GM19023 (cell line): ENCODE measurements around the gene LRRC56.

Source experiments
- ATAC-seq: cut with Tn5 transposase; IDR thresholded peaks from one replicate; pipeline ENCODE4 v1.9.1; 2021; ENCODE audit warnings: mild to moderate bottlenecking, moderate library complexity; ENCODE audit not compliant: unreplicated experiment

The LRRC56 gene

GRCh38 chr11:557328-558132, 20.2 kb downstream of the LRRC56 start:
- no peak for ATAC-seq

DNA sequence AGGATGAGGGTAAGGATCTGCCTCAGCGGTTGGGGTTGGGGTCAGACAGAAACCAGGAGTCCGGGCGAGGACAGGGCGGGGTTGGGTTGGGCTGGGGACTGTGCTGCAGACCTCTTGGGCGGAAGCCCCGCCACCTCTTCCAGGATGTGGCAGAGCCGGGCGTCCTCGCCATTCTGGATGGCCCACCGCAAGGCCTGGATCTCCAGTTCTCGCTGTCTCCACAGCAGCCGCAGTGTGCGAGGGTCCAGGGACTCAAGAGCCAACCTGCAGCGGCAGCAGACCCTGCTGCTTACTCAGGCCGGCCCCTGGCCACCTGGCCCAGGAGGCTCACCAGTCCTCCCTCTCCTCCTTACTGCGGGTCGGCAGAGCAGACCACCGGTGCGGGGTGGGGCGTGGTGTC, 21.2 kb downstream of the LRRC56 start:
- ATAC-seq: no peak

DNA sequence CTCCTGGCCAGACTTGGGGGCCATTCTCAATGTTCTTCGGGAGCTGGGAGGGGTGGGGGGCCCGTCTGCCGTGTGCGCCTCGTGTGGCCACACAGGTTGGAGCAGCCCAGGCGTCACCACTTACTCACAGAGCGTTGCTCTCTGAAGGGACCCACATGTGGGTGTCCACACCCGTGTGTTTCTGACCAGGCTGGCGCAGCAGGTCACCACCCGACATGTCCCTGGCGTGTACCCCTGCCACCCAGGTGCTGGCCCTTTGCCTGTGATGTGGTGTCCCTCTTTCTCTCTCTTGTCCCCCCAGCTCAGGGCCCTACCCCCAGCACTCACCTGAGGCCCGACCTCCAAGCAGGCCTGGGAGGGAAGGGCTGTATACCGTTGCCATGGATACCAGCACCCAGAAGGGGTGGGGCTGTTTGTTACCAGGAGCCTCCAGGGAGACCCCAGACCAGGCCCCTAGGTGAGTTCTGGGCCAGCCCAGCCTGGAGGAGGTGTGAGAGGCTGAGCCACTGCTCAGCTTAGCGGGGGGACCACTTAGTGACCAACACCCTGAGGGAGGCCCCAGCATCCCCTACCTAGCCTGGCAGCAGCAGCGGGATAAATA, 21.8 kb downstream of the LRRC56 start:
- no peak for ATAC-seq

DNA sequence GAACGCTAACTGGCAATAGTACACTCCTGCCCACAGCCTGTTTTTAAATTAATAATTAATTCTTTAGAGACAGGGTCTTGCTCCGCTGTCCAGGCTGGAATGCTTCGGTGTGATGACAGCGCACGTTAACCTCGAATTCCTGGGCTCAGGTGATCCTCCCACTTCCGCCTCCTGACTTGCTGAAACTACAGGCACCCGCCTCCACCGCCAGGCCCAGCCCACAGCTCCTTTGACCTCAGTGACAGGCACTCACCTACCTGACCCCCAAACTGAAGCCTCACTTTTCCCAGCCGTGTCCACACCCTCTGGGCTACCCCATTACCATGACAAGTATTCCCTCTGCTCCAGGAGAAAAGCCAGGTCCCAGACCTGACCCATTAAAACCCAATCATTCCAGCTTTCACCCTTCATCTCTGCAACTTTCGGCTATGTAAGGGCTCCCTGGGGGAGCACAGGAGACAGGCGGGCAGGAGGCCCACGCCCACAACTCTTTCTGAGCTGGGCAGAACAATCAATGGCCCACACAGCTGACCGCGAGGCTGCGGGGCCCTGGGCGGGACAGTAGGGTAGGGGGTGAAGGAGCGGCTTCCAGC, 22.5 kb downstream of the LRRC56 start:
- no peak for ATAC-seq

- peak; percentile 69 for ATAC-seq
Measured at GRCh38 chr11:560305-561147, 23.2 kb downstream of the LRRC56 start, which contains the start of the genes LMNTD2 and RASSF7. Gene LMNTD2, minus strand, starts transcription at chr11:560738. Its CDS starts 22 bp downstream, at chr11:560716. Gene RASSF7, plus strand, starts transcription at chr11:560970. Its CDS starts 799 bp downstream, at chr11:561769.

- ATAC-seq: peak; percentile 30
Measured at GRCh38 chr11:561148-562003, 24.0 kb downstream of the LRRC56 start.

DNA sequence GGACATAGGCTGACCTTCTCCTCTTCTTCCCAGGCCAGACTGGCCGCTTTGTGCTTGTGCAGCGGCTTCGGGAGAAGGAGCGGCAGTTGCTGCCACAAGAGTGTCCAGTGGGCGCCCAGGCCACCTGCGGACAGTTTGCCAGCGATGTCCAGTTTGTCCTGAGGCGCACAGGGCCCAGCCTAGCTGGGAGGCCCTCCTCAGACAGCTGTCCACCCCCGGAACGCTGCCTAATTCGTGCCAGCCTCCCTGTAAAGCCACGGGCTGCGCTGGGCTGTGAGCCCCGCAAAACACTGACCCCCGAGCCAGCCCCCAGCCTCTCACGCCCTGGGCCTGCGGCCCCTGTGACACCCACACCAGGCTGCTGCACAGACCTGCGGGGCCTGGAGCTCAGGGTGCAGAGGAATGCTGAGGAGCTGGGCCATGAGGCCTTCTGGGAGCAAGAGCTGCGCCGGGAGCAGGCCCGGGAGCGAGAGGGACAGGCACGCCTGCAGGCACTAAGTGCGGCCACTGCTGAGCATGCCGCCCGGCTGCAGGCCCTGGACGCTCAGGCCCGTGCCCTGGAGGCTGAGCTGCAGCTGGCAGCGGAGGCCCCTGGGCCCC, 24.8 kb downstream of the LRRC56 start:
- ATAC-seq: no peak

GRCh38 chr11:563066-563811, 25.9 kb downstream of the LRRC56 start:
- no peak for ATAC-seq

DNA sequence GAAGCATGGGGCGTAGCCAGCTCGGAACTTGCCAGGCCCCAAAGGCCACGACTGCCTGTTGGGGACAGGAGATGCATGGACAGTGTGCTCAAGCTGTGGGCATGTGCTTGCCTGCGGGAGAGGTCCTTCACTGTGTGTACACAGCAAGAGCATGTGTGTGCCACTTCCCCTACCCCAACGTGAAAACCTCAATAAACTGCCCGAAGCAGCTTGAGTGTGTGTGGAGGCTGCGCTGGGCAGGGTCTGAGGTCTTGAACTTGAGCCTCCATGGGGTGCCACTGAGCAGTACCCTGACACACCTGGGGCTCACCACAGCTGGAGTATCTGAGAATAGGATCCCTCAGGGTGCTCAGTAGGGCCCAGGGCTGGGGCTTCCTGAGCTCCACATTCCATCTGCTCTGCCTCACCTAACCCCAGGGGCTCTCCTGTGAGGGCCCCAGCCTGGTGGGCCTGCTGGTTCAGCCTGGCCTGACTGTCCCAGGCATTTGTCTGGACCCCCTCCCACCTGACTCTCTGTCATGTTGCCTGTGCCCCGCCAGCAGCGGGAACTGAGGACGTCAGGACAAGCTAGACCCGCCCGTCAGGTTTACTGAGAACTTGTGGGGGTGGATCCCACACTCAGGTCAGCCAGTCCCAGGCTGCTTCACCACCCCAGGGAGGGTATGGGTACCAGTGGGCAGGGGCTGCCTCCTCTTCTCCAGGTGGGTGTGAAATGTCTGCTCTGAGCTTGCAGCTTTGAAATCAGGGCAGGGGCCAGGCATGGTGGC, 26.7 kb downstream of the LRRC56 start:
- no peak for ATAC-seq

DNA sequence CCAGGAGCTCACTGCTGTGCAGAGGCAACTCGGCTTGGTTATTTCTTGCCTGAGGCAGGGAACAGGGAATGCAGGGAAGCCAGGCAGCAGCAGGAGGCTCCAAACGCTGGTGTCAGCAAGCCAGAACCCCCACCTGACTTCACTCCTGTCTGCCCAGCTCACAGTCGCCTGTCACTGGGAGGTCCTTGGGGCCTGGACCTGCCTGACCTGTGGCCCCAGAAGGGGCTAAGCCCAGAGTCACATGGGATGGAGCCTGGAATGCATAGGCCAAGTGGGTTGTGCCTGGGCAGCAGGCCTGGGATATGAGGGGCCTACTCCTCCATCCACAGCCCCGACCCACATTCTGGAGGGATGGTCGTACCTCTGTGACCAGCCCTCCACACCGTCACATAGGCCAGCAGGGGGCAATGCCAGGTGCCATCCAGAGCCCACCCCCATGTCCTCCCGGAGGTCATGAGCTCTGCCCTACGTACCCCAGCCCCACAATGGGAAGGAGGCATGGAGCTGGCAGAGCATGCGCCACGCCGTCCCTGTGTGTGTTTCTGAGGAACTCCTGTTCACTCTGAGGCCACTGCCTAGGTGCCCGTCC, 28.7 kb downstream of the LRRC56 start:
- no peak for ATAC-seq

GRCh38 chr11:567011-567628, 29.8 kb downstream of the LRRC56 start:
- no peak for ATAC-seq

DNA sequence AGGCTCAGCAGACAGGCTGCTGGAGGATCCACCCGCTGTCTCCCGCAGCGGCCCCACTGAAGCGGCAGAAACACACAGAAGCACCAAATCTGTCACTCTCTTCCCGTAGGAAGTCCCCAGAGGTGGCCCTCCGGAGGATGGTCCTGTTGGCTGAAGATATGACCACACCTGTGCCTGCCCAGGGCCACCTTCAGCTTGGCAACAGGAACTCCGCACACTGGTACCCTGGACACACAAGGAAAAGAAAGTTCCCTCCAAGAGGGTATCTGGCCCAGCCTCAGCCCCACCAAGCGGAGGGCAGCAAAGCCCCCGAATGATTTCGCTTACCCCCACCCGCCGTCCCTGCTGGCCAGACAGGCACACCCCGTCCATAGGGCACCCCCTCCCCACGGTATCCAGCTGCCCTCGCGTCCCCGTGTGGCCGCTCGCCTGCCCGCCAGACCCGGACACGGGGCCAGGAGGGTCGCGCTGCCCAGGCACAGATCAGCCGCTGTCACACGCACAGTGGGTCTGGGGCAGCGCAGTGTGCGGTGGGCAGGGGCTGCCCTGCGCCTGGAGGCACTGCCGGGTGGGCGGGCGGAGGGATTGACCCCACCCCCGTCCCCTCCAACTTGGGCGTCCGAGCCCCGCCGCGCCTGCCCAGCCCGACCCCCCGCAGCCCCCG, 30.4 kb downstream of the LRRC56 start:
- no peak for ATAC-seq

DNA sequence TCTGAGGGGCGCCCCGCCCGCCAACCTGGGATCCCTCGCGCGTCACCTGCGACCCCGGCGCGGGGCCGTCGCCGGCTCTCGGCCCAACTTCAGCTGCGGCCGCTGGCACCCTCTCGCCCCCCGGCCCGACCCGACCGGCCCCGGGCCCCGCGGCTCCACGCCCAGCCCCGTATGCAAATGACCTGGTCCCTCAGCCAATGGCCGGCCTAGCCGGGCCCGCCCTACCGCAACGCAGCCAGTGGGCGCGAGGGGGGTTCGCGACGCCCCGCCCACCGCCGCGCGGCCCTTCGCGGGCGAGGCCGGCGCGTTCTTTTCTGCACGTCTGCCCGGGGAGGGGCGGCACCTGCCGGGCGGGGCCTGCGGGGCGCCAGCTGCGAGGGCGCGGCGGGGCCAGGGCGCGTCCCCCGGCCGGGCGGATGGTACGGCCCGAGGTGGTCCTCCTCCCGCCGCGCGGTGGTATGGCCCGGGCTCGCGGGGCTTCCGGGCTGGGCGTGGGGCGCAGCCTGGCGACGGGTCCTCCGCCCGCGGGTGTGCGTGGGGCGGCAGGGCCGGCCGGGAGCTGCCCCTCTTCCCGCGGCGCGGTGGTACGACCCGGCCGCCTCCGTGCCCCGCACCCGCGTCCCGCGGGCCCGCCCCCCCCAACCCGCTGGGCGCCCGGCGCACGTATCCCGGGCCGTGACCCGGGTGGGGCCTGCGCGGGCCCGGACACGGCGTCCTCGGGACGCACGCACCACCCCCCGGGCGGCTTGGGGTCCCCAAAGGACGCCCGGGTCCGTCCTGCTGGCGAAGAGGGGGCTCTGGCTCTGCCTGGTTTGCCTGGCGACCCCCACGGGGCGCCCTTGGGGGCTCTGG, 31.2 kb downstream of the LRRC56 start:
- peak; percentile 86 for ATAC-seq

DNA sequence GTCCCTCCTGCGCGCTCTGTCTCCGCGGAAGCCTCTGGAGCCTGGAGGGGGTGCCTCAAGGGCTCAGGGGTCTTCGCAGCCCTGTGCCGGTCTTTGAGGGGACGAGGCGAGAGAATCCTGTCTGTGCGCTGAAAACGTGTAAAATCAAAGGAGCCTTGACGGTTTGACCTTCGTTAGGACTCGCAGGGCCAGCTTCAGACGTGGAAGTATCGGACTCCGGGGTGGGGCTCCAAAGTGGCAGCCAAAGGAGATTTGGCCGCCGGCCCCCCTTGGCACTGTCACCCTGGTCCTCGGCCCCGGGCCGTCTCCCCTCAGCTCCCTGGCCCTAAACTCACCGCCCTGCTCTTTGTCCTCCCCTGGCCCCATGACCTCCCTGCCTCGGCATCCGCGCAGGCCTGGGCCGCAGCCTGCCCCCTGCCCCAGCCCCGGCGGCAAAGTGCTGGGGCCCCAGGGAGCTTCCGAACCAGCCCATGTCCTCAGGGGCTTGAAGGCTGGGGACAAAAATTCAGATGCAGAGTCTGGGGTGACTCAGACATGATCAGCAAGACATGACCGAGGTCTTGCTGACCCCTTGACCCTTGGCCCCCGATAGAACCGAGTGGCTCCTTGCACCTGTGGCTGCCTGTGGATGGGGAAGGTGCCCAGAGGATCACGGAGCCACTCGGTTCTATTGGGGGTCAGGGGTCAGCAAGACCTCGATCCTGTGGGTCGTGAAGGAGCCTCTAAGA, 32.0 kb downstream of the LRRC56 start:
- ATAC-seq: peak; percentile 5

DNA sequence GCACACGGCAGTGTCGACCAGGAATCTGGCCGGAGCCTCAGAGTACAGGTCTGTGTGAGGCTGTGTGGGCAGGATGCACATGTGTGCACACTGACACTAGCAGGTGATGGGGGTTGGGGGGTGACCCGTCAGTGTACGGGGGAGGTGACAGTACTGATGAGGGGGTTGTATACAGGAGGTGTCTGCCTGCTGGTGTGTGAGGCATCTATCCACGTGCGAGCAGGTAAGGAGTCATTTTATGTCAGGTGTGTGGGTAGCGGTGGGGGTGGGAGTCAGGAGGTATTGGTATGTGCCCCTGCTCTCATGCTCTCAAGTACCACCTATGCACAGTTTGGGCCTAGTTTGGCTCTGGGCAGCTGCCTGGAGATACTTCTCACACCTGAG, 34.5 kb downstream of the LRRC56 start:
- no peak for ATAC-seq
